ENCODE measurements around the gene POLR3H.
A peak's percentile ranks its signal among the peaks of the same experiment; 100 is the strongest.

POLR3H gene

DNA sequence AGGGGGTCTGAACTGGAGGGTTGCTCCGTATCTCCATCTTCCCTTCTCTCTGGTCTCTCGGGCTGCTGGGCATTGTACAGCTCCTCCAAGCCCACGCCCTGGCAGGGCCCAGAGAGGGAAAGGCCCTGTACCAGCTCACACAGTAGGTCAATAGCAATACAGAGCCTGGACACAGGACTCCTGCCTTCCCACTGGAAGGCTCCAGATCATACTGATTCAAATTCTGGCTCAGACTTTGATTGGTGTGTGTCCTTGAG is 23.2 kb upstream of the POLR3H start:
- TF ChIP-seq, protein P1, sequence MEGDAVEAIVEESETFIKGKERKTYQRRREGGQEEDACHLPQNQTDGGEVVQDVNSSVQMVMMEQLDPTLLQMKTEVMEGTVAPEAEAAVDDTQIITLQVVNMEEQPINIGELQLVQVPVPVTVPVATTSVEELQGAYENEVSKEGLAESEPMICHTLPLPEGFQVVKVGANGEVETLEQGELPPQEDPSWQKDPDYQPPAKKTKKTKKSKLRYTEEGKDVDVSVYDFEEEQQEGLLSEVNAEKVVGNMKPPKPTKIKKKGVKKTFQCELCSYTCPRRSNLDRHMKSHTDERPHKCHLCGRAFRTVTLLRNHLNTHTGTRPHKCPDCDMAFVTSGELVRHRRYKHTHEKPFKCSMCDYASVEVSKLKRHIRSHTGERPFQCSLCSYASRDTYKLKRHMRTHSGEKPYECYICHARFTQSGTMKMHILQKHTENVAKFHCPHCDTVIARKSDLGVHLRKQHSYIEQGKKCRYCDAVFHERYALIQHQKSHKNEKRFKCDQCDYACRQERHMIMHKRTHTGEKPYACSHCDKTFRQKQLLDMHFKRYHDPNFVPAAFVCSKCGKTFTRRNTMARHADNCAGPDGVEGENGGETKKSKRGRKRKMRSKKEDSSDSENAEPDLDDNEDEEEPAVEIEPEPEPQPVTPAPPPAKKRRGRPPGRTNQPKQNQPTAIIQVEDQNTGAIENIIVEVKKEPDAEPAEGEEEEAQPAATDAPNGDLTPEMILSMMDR (IDR thresholded peaks at IDR 0.05; ENCODE audit: control insufficient read depth, insufficient read depth, low read depth, low read length, missing control alignments): no peak
- no peak for DNase-seq (ENCODE audit: low read depth)
- no peak overlapping the region for H3K4me3 ChIP-seq (ENCODE audit: control insufficient read depth, low read depth, low read length)

DNA sequence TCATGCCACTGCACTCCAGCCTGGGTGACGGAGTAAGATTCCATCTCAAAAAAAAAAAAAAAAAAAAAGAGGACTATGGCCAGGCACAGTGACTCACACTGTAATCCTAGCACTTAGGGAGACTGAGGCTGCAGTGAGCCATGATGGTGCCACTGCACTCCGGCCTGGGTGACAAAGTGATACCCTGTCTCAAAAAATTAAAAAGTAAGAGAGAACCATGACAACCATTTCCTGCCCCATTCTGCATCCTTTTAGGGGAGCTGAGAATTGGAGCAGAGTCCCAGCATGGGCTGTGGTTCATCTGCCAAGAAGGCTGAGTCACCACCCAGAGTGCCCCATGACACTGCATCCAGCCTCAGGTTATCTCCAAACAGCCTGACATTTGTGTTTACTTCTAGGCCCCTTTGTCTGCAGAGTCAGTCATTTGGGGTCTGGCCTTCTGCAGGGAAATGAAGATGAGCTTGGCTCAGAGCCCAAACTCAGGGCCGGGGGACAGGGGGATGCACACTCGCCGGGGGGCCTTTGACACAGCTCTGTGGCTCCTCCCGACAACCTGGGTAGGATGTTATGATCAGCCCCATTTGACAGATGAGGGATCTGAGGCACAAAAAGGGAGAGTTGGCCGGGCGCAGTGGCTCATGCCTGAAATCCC is 21.3 kb upstream of the POLR3H start:
- no peak for DNase-seq (ENCODE audit: low read depth)
- TF ChIP-seq, protein P1 (IDR thresholded peaks at IDR 0.05; ENCODE audit: control insufficient read depth, insufficient read depth, low read depth, low read length, missing control alignments): no peak
- H3K4me3 ChIP-seq (ENCODE audit: control insufficient read depth, low read depth, low read length): no peak overlapping the region

DNA sequence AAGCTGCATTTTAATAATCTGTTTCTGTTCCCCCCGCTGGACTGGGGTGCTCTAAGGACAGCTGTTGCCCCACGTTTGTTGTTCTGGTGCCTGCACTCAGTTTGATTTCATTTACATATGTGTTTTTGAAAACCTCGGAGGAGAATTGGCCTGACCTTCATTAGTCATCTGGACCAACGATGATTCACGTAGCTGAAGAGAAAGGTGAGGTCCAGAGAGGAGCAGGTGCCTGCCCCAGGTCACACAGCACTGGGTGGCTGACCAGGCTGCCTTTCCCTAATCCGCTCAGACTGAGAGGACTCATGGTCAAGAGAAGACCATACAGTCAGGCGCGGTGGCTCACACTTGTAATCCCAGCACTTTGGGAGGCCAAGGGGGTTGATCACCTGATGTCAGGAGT is 20.3 kb upstream of the POLR3H start:
- no peak for DNase-seq (ENCODE audit: low read depth)
- no peak overlapping the region for H3K4me3 ChIP-seq (ENCODE audit: control insufficient read depth, low read depth, low read length)
- TF ChIP-seq, protein P1 (IDR thresholded peaks at IDR 0.05; ENCODE audit: control insufficient read depth, insufficient read depth, low read depth, low read length, missing control alignments): no peak

DNA sequence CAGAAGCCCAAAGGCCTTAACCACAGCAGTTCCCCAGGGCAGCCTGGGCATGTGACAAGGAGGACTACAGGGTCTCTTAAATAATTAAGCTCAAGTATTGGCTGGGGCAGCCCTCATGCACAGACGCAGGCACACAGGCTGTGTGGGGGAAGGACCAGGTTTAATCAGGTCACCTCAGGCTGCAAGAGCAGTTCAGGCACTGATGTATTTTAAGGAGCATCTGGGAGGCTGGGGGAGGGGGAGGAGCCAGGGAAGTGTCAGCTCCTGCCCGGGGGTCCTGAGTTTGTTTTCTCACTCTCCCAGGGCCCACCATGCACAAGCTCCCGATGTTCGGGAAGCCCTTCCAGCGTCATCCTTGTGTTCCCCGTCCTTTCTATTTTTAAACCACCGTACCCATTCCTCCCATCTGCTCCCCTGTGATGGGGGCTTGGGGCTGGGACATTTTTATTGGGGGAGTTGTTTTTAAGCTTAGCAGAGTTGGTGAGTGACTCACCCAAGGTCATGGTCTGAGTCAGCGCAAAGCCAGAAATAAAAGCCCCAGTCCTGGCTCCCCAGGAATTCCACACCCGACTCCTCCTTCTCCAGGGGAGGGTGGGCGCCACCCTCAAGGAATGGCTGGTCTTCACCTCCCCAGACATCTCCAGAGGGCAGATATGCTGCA is 18.9 kb upstream of the POLR3H start:
- no peak for DNase-seq (ENCODE audit: low read depth)
- H3K4me3 ChIP-seq (ENCODE audit: control insufficient read depth, low read depth, low read length): peak overlapping the region; percentile 14; the same call in 1 of the 2 replicates
- TF ChIP-seq, protein P1 (IDR thresholded peaks at IDR 0.05; ENCODE audit: control insufficient read depth, insufficient read depth, low read depth, low read length, missing control alignments): no peak

DNA sequence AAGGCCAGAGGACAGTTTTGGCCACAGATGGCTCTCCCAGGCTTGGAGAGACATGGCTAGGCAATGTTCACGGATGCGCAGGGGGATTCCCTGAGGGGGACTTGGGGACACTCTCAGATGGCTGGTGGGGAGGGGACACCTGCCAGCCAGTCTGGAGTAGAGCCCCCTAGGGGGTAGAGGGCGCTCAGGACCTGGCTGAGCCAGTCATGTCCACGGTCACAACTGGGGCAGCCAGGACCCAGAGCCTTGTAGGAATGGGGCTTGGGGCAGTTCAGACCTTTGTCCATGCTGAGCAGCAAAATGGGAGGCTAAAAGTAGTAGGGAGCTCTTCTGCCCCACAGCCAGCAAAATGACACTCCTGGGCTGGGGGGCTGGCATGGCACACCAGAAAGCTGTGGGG is 18.2 kb upstream of the POLR3H start:
- H3K4me3 ChIP-seq (ENCODE audit: control insufficient read depth, low read depth, low read length): no peak overlapping the region
- DNase-seq (ENCODE audit: low read depth): no peak
- TF ChIP-seq, protein P1 (IDR thresholded peaks at IDR 0.05; ENCODE audit: control insufficient read depth, insufficient read depth, low read depth, low read length, missing control alignments): no peak

DNA sequence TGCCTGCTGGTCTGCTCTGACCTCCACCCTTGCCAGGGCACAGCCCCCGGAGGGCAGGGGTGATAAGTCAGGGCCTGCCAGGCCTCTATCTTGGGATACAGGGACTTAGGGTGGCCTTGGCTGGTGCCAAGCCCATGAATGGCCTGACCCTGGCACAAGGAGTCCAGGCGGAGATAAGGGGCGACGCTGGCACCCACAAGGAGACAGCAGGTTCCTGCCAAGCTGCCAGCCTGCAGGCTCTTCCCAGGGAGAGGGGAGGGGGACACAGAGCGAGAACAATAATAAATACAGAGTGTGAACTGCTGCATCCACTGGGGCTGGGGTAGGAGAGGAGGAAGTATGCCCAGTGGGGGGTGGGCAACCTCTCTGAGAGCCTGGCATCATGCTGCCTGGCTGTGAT is 17.5 kb upstream of the POLR3H start:
- H3K4me3 ChIP-seq (ENCODE audit: control insufficient read depth, low read depth, low read length): no peak overlapping the region
- no peak for DNase-seq (ENCODE audit: low read depth)
- TF ChIP-seq, protein P1 (IDR thresholded peaks at IDR 0.05; ENCODE audit: control insufficient read depth, insufficient read depth, low read depth, low read length, missing control alignments): no peak
